ENCODE data around the gene SNRPF.
"Not testable (repeated sequence)": the region's sequence is repeated elsewhere in the genome, so short reads cannot be mapped to it uniquely, and the experiment has no call there.

SNRPF gene

DNA sequence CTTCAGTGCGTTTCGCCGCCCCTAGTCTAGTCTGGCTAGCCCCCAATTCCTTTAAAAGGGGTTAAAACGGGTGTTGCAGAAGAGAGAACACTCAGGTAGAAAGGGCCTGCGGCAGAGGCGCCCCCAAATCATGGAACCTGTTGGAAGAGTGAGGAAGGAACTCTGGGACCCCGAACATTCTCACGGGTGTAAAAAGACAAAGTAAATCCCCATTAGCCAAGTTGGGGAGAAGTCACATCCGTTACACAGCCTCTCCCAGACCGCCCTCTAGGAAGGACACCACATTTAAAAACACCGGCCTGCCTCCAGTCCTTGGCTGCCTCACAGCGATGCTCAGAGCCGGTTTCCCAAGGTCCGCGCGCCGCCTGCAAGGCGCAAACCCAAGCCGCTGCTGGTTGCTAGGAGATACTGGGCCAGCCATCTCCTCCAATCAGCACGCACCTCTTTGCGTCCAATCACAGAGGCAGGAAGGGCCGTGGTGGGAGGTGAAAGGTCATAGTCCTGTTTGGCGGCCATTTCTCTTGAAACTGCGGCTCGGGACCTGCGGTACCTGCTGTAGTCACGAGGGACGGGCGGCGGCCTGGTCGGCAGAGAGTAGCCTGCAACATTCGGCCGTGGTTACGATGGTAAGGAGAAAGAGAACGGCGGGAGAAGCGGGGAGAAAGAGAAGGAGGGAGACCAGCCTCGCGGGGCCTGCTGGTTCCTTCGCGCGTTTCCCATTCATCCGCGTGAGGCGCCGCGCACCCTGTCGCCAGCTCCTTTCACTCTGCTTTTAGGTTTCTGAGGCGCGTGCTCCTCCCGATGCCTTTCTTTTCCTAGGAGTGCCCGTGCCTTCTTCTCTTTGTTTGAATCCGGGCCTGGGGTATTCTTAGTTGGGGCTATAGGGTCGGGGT is at the start of gene SNRPF:
TSS of gene SNRPF (plus strand) at position 502 of the 893 bp plus-strand sequence. CDS start at position 624, 122 bp downstream.
- DNase-seq (ENCODE audit: low spot score): peak; percentile 94

DNA sequence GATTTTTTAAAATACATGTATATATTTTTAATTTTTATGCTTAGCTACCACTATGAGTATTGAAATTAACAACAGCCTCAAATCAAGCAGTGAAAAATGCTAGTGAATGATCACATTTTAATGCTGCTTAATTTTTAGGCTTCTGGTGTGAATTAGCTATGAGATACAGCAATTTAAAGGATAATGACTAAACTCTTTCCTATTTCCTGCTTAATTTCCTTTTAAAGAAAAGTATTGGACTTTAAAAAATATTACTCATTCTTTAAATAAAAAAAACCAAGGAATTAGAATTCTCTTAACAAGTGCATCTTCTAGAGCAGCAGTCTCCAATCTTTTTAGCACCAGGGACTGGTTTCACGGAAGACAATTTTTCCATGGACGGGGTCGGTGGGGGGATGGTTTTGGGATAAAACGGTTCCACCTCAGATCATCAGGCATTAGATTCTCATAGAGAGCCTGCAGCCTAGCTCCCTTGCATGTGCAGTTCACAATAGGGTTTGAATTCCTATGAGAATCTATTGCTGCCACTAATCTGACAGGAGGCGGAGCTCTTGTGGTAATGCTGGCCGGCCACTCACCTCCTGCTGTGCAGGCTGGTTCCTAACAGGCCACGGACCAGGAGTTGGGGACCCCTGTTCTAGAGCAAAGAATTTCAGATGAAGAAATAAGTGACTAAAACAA is 49.6 kb upstream of the SNRPF start:
- DNase-seq (ENCODE audit: low spot score): no peak

DNA sequence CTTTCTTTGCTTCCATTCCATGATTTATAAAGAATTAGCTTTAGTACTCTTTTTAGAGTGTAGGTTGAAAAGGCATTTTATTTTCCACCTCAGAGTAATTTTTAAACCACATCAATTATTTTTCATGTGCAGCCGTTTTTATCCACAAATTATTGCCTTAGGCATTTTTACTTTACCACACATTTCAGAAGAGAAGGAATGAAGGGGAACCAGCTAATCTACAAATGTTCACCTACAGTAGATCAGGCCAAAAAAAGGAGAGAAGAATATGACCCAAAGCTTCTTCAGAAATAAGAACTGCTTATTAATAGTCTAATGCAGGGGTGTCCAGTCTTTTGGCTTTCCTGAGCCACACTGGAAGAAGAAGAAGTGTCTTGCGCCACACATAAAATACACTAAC is 48.3 kb upstream of the SNRPF start:
- no peak for DNase-seq (ENCODE audit: low spot score)

DNA sequence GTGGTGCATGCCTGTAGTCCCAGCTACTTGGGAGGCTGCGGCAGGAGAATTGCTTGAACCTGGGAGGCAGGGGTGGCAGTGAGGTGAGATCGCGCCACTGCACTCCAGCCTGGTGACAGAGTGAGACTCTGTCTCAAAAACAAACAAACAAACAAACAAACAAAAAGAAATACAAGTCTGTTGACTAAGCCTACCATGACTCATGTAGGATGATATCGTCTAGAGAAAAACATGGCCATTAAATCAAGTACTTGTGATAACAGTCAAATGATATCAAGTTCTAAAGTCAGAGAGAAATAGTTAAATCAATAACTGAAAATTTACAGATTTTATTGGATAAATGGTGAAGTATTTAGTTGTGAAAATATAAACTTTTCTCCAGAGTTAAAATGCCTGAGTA is 46.6 kb upstream of the SNRPF start:
- not testable (repeated sequence) for DNase-seq (ENCODE audit: low spot score)

DNA sequence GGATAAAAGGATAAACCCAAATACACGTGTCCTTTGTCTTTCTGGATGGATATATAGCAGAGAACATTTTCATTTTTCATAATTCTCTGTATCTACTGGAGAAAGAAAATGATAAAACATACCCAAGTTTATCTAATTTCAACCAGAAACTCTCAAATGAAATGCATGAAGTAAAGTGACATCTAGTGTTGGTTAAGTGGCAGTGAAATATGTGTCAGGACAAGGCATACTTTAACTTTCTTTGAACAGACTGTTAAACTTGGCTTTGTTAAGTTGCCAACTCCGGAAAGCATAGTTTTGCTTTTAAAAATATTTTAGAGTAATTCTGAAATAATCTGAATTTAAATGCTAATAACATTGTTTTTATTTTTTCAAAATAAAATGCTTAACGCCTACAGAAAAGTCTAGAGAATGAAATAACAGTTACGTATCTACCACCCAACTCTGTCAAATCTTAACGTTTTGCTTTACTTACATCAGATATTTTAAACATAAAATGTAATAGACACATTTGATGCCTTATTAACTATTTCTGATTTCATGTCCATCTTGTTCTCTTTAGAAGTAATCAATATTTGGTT is 43.0 kb upstream of the SNRPF start:
- peak; percentile 28 for DNase-seq (ENCODE audit: low spot score)

DNA sequence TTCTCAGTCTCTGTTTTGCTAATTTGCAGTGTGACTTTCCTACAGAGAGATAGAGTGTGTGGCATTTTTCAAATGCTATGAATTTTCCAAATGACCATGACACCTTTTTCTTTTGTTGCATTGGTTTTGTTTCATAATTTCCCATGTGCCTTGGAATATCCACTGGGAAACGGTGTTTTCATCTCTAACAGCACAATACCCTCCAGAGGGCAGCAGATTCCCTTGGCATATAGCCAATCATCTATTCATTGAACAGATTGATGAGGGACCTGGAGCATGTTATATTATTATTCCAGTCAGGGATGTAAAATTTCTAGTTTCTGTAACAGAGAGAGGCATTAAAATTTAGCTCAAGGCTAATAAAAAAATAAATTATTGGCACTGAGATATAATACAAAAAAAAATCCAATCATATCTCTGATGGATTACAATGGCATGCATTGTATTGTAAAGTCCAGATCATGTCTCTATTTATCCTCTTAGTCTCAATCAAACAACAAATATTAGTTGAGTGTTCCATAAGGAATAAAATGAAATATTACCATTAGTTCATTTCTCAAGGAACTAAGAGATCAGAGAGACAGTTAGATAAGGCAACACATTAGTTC is 38.6 kb upstream of the SNRPF start:
- DNase-seq (ENCODE audit: low spot score): peak; percentile 45

DNA sequence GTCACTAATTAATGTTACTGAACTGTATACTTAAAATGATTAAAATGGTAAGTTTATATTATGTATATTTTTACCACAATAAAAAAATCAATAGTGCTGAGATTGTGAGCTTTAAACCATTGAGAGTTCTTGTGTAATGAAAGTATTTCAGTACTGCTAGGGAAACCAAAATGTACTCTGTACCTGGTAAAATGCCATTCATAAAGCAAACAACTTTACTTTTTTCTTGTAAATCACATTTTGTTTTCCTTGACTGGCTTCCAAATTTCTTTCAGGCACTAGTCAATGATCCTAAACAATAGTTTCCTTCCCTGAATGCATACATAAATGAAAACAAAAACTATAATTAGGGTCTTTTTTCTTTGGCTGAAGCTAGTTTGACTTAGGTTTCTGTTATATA is 29.4 kb upstream of the SNRPF start:
- no peak for DNase-seq (ENCODE audit: low spot score)

DNA sequence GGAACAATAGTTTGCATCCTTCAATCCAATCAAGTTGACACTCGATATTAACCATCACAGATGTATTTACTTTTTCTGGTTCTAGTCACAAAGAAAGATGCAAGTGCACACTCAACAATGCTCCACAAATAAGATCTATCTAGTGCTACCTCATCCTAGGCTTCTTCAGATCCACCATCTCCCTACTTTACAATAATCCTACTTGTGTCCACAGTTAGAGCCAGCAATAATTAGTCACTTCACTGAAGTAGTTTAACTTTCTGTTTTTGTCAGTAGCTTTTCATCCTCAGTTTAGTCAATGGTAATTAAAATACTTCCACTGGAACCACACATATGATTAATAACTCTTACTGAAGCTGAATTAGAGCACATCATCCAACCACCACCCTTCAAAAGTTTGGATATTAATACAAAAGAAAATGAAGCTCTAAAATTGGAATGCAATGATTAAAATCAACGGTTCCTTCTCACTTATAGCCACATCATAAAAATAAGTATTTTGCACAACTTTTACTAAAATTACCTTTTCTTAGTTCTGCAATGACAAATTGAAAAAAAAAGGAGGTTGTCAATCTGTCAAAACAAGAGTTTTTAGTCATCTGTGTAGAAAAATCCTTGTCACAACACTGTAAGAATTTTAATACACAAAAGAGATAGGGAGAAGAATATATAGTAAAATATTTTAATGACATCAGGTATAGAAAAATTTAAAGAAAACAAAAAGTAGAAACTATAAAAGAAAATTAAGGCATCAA is 28.2 kb upstream of the SNRPF start:
- DNase-seq (ENCODE audit: low spot score): no peak

DNA sequence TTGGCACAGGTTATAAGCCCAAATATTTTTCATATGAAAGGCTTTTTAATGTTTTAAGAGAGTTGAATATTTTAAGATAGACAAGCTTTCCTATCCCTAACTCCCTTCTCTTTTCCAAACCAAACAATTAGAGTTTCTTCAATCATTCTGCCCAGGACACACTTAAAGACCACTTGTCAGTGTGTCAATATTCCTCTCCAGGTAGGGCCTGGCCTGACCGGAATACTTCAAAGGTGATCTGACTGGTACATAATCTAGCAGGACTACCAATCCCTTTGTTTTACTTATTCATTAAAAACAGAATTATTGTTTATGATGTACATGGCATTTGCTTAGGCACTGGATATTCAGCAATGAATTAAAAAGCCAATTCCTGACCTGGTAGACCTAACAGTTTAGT is 24.2 kb upstream of the SNRPF start:
- DNase-seq (ENCODE audit: low spot score): no peak

DNA sequence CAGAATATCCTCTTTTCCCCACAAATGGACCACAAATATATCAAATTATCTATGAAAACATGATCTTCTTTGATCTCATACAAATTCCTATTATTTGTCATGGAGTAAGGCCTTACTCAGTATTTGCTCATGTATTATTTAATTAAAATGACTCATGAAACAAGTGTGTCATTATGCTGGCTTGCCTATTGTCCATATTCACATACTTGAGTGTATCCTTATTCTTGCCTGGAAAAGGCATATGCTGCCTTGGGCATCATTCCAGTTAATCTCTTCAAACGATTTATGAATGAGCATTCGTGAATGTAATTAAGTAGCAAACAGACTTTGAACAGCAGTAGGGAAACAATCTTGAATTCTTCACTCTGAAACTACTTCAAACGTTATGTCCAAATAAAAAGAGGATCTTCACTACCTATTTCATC is 22.6 kb upstream of the SNRPF start:
- DNase-seq (ENCODE audit: low spot score): no peak

DNA sequence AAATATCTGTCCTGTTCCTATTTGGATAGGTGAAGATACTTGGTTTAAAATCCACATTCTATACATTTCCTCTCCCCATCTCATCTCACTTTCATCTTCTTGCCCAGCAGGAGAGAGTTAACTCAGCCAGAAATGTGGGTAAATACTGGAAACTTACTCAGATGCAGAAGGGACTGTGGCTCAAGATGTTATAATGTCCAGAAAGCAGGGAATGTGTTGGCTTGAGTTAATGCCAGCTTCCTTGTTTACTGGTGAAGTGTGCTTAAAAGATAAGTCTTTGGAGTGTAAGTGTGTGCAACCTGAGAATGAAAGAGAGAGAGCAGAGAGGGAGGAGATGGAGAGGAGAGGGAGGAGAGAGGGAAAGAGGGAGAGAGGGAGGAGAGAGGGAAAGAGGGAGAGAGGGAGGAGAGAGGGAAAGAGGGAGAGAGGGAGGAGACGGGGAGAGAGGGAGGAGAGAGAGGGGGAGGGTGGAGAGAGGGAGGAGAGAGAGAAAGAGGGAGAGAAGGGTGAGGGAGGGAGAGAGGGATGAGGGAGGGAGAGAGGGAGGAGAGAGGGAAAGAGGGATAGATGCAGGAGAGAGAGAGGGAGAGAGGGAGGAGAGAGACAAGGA is 22.0 kb upstream of the SNRPF start:
- no peak for DNase-seq (ENCODE audit: low spot score)

DNA sequence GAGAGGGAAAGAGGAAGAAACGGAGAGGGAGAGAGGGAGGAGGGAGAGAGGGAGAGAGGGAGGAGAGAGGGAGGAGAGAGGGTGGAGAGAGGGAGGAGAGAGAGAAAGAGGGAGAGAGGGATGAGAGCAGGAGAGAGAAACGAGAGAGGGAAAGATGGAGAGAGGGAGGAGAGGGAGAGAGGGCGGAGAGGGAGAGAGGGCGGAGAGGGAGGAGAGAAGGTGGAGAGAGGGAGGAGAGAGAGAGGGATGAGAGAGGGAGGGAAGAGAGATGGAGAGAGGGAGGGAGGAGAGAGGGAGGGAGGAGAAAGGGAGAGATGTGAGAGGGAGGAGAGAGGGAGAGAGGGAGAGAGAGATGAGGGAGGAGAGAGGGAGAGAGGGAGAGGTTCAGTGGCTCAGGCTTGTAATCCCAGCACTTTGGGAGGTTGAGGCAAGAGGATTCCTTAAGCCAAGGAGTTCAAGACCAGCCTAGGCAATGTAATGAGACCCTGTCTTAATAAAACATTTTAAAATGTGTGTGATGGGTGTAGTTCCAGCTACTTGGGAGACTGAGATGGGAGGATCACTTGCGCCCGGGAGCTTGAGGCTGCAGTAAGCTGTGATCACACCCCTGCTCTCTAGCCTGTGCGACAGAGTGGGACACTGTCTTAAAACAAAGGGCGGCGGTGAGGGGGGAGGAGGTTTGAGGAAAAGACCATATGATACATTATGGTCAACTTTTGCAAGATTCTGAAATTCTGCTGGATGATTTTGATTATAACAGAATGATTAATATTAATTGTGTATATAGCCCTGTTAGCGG is 21.3 kb upstream of the SNRPF start:
- DNase-seq (ENCODE audit: low spot score): no peak

DNA sequence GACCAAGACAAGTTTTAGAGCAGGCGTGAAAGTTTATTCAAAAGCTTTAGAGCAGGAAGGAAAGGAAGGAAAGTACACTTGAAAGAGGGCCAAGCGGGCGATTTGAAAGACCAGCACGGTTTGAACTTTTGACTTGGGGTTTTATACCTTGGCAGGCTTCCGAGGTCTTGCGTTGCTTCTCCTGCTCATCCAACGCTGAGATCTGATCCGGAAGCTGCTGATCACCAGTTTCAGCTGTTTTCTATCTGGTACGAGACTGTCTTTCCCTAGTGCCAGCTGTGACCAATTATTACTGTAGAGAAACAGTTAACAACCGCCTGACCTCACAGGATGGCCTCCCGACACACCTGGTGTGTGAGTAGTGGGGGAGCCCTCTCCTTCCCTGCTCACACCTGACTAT is 20.6 kb upstream of the SNRPF start:
- DNase-seq (ENCODE audit: low spot score): no peak

DNA sequence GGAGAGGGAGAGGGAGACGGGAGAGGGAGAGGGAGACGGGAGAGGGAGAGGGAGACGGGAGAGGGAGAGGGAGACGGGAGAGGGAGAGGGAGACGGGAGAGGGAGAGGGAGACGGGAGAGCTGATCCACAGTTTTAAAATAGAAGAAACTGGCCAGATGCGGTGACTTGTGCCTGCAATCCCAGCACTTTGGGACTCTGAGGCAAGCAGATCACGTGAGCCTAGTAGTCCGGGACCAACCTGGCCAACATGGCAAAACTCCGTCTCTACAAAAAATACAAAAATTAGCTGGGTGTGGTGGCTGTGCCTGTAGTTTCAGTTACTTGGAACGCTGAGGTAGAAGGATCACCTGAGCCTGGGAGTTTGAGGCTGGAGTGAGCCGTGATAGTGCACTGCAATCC is 16.3 kb upstream of the SNRPF start:
- DNase-seq (ENCODE audit: low spot score): not testable (repeated sequence)

DNA sequence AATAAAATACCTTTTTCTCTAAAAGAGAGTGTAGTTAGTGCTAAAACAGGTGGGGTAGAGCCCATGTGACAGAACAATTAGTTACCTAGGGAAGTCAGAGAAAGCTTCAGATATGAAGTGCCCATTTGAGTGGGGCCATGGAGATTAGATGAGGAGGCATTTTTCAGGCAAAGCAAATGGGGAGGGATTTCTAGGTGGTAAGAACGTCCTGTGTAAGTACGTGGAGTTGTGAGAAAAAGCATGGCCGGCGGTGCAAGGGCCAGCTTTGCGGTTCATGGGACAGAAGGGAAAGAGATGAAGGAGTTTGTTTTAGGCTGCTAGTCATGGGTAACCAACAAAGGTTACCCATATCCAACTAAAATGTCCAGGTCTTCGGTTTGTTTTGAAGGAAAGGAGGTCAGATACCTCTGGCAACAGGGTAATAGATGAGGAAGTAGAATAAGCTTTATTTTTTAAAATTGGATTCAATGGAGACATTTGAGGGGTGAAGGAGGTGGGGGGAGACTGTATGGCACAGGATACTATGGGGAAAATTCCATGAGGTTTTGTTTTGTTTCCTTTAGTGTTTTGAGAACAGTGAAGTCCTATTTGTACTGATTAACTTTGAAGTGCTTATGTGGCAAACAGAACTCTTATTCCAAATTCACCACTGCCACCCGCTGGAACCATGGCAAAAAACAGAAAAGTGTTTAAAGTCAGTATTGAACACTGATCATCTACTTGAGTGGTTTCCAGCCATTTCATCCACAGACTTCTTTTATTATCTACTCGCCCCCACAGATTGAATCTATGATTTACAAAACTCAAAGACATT is 10.0 kb upstream of the SNRPF start:
- no peak for DNase-seq (ENCODE audit: low spot score)

DNA sequence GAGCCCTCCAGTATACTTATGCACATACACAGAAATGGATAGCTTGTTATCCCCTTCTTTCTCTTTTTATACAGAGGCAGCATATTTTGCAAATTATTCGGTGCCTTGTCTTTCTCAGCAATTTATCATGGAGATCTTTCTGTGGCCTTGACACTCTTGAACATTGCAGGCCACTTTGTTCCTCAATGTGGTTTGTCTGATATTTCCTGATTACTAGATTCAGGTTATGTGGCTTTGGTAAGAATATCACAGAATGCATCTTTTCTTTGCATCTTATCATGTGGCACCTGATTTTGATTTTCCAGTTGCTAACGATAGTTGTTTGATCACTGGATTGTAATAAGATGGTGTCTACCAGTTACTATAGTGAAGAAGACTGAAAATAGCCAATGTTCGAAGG is 7.1 kb upstream of the SNRPF start:
- DNase-seq (ENCODE audit: low spot score): no peak

DNA sequence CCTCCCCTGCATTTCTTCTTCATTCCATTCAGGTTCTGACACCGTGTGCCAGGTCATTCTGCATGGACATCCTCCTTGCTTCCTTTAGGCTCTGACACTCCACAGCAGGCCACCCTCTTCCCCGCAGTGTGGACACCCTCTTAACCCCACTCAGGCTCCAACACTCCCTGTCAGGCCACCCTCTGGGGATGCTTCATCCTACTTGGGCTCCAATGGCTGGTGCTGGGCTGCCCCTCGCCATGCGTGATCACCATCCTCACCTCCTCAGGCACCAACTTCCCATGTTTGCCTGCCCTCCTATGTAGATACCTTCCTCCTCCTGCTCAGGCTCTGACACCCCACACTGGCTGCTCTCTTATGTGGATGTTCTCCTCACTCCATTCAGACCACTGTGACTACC is 6.6 kb upstream of the SNRPF start:
- DNase-seq (ENCODE audit: low spot score): no peak

DNA sequence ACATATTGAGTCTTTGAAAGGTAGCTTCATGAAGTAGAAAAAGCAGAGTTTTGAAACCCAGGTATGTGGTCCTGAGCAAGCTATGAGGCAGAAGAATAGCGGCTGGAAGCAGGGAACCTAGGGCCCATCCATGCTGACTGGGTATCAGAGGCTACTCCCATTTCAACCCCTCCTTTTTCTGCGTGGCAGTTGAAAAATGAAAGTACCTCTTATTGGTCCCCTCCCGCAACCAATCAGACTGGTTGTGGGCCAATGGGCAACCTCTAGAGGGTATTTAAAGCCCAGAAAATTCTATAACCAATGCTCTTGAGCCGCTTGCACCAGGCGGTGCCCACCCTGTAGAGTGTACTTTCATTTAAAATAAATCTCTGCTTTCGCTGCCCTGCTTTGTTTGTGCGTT is 1.6 kb upstream of the SNRPF start:
- DNase-seq (ENCODE audit: low spot score): no peak

DNA sequence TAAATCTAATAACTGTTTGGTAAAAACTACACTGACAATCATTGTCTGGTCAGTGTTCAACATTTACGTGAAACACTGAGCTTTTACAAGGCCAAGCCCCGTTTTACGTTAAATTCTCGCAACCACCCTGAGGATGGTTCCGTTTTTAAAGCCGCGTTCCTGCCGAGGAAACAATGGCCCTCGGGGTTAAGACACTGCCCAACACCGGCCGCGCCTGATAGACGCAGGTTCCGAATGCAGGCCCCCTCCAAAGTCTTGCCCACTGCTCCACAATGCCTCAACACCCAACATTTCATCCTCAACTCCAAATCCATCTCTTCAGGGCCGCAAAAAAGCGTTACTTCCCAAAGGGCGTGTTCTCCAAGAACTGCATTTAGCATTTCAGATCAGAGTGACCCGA is 953 bp upstream of the SNRPF start:
- DNase-seq (ENCODE audit: low spot score): peak; percentile 7

DNA sequence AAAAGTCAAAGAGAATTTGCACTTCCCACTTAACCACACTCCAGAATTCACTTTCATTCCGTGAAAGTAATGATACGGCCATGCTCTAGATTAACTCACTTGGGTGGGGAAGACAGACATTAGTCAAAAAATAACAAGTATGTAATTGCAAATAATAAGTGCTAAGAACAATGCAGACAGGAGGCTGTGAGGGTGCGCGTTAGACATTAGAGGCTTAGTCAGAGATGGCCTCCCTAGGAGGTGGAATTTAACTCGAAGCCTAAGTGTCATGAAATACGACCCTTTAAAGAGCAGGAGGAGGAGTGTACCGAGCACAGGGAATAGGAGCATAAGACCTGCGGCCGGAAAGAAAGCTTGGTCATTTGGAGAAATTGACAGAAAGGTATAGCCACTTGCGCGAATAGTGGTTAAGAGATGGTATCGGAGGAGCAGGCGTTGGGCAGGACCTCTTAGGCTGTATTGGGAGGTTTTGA is 628 bp downstream of the SNRPF start:
- no peak for DNase-seq (ENCODE audit: low spot score)
